H1 (cell line): ENCODE measurements around the gene MOG. TPM values are rescaled to one million over a fixed set of nuclear protein-coding genes. Genes with fewer than 3 reads are reported as not detected.
A peak's percentile ranks its signal among the peaks of the same experiment; 100 is the strongest.

ENCODE experiments used
- KDM4A ChIP-seq: IDR thresholded peaks from one replicate; pipeline ENCODE4 v1.7.1; 2012; ENCODE audit warnings: low read depth, mild to moderate bottlenecking, moderate library complexity, low read length, inconsistent platforms; ENCODE audit not compliant: severe bottlenecking
- polyA plus RNA-seq, 7 experiments: library from polyadenylated mRNA; depleted of rRNA in 3 of 7; stranded (reverse) in 5 of 7; unstranded in 2 of 7; fragments of >200 nt in 5 of 7; fragments of 200-250 nt in 2 of 7; gene quantifications; 1 replicate in 5 of 7; 2 replicates in 1 of 7; 4 replicates in 1 of 7; pipeline versions ENCODE4 v1.2.1 to v1.2.3, GENCODE V29; 2011 to 2013; ENCODE audit warnings: missing spikeins in 2 of 7, mixed read lengths in 2 of 7
- total RNA-seq: library from RNA; stranded (reverse); fragmentation: NEBNext Ultra II Directional; extraction: Animal tissue kit (Norgen Biotek cat#: 25700); gene quantifications from 2 replicates; pipeline ENCODE4 v1.2.1, GENCODE V29; 2021
- TF ChIP-seq, protein P1 (sequence below), 3 experiments: IDR thresholded peaks; 1 replicate in 2 of 3; 2 replicates in 1 of 3; pipeline versions ENCODE4 v1.5.1 to v1.6.1; 2011; ENCODE audit warnings: low read length in 3 of 3, mild to moderate bottlenecking in 3 of 3, inconsistent platforms in 2 of 3, low read depth in 1 of 3, moderate library complexity in 1 of 3; ENCODE audit not compliant: insufficient read depth in 1 of 3; ENCODE audit errors: control extremely low read depth in 1 of 3

MOG gene
- total and polyA plus RNA-seq, 2 of the 8 experiments (the other 6 are each of a cell fraction or from before 2014, with no cell fraction given) = 0.17 to 0.86 TPM

DNA sequence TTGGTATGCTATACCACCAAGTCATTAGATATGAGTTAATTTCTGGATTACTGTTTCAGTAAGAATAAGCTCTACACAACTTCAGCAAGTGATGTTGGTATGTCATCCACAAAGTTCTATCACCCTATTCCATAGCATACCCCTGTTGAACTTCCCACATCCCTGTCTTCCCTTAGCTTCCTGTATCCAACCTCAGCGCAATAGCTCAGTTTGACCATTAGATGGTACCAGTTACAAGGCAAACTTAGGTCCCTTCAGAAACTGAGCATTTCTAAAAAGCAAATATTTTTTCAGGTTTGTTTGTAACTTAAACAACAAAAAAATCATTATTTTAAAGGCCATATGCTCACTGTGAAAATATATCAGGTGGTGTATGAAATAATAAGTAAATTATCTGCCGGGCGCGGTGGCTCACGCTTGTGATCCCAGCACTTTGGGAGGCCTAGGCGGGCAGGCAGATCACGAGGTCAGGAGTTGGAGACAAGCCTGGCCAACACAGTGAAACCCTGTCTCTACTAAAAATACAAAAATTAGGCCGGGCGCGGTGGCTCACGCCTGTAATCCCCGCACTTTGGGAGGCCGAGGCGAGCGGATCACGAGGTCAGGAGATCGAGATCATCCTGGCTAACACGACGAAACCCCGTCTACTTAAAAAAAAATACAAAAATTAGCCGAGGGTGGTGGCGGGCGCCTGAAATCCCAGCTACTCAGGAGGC is 8.8 kb upstream of the MOG start (continued):
- TF ChIP-seq, protein P1, sequence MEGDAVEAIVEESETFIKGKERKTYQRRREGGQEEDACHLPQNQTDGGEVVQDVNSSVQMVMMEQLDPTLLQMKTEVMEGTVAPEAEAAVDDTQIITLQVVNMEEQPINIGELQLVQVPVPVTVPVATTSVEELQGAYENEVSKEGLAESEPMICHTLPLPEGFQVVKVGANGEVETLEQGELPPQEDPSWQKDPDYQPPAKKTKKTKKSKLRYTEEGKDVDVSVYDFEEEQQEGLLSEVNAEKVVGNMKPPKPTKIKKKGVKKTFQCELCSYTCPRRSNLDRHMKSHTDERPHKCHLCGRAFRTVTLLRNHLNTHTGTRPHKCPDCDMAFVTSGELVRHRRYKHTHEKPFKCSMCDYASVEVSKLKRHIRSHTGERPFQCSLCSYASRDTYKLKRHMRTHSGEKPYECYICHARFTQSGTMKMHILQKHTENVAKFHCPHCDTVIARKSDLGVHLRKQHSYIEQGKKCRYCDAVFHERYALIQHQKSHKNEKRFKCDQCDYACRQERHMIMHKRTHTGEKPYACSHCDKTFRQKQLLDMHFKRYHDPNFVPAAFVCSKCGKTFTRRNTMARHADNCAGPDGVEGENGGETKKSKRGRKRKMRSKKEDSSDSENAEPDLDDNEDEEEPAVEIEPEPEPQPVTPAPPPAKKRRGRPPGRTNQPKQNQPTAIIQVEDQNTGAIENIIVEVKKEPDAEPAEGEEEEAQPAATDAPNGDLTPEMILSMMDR (IDR thresholded peaks at IDR 0.05; ENCODE audit: control extremely low read depth in 1 of 3, insufficient read depth in 1 of 3, low read depth in 1 of 3, low read length in 3 of 3) = peak in 2 of 3 experiments; percentile 68 to 86; a peak in 3 of 4 replicates
- TF ChIP-seq KDM4A = no peak
